HG03571 (cell line): Measurements from ENCODE around the gene TBCA.
"Not testable (repeated sequence)": the region's sequence is repeated elsewhere in the genome, so short reads cannot be mapped to it uniquely, and the experiment has no call there.

Source experiments
- ATAC-seq: cut with Tn5 transposase; IDR thresholded peaks from one replicate; pipeline ENCODE4 v1.9.1; 2021; ENCODE audit not compliant: unreplicated experiment

The TBCA gene

GRCh38 chr5:77718934-77719610 lies 57.1 kb downstream of the TBCA start:
- ATAC-seq, result peak; percentile 75

- ATAC-seq, result no peak
These were observed 66.0 kb downstream of the TBCA start for GRCh38 chr5:77709993-77710685.

GRCh38 chr5:77709340-77709739 lies 66.8 kb downstream of the TBCA start:
- ATAC-seq, result no peak

DNA sequence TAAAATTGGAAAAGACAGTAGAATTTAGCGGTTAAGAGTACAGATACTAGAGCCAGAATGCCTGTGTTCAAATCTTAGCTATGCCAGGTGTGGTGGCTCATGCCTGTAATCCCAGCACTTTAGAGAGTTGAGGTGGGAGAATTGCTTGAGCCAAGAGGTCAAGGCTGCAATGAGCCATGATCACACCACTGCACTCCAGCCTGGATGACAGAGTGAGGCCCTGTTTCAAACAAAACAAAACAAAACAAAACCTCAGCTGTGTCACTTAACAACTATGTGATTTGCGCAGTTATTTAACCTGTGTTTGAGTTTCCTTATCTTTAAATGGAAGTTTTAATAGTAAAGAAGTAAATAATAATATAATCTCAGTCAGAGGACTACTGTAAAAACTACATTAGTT lies 68.3 kb downstream of the TBCA start:
- no peak for ATAC-seq

GRCh38 chr5:77699569-77699968 lies 76.6 kb downstream of the TBCA start:
- not testable (repeated sequence) for ATAC-seq

GRCh38 chr5:77698920-77699319 lies 77.2 kb downstream of the TBCA start:
- no peak for ATAC-seq

- ATAC-seq, result no peak
These were observed 78.4 kb downstream of the TBCA start for GRCh38 chr5:77697692-77698091.

DNA sequence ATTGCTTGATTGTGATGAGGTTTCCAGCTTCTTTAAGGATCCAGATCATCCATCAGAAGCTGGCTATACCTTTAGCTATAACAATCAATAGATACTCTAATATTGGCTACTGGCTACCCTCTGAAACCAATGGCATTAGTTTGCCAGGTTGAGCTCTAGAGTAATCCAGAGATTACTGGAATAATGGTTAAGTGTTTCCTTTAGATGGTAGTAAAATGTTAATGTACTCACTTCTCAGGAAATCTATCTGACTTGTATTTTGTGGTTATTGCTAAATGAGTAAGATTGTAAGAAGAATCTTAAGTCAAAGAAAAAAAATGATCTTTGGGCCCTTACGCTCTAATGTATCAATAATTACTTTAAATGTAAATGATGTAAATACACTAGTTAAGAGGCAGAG lies 80.0 kb downstream of the TBCA start:
- ATAC-seq, result no peak

GRCh38 chr5:77693913-77694312 lies 82.2 kb downstream of the TBCA start:
- ATAC-seq, result no peak

DNA sequence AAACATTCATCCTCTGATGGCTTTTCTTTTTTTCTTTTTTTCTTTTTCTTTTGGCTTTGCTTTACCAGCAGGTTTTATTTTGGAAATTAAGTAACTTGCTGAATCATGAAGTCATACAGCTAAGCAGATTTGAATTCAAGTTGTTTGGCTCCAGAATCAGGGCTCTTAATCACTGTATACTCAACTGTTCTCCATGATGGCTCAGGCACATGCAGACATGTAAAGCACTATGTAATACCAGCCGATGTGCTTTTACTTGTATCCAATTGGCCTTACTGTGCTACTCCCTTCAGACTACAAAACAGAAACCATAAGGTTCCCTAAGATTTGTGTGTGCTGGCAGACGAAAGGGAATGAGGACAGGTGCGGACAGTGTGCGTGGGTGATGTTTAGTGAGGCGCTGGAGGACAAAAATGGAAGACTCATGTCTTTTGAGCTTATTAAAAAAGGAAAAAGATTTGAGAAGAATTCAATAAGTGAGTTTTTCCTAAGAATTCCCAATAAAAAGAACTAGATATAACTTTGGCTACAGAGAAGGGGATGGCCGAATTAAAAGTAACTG lies 92.9 kb downstream of the TBCA start:
- no peak for ATAC-seq

DNA sequence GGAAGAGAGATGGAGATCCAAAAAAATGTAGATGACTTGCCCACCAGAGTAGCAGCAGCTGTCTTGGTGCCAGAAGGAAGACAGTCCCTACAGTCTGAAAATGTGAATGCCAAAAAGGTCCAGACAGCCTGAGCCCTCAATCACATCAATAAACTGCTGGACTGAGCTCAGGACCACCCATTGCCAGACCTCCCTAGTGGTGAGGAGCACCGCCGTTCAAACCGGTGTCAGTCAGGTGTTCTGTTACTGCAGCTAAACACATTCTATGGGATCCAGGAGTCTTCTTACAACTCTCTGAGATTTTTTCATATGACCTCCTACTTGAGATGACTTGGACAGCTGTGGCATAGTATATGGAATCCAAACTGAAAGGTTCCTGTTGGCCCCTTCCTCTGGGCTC lies 105.6 kb downstream of the TBCA start:
- no peak for ATAC-seq

- ATAC-seq, result no peak
These were observed 106.5 kb downstream of the TBCA start for GRCh38 chr5:77669677-77670076.

GRCh38 chr5:77663090-77663863 lies 112.9 kb downstream of the TBCA start:
- ATAC-seq, result no peak

GRCh38 chr5:77662635-77663034 lies 113.5 kb downstream of the TBCA start:
- ATAC-seq, result no peak

DNA sequence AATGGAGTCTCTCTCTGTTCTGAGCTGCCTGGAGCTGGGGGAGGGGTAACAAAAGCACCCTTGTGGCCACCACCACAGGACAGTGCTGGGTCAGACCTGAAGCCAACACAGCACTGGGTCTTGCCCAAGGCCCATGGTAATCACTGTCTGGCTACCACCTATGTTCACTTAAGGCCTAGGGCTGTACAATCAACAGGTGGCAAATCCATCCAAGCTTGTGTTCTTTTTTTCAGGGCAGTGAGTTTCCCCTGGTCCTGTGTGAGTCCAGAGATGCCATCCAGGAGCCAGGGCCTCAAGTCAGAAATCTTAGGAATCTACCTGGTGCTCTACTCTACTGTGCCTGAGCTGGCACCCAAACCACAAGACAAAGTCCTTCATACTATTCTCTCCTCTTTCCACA lies 117.5 kb downstream of the TBCA start:
- no peak for ATAC-seq

- no peak for ATAC-seq
These were observed 124.8 kb downstream of the TBCA start for GRCh38 chr5:77651343-77651742.

- no peak for ATAC-seq
These were observed 125.5 kb downstream of the TBCA start for GRCh38 chr5:77650686-77651085.

DNA sequence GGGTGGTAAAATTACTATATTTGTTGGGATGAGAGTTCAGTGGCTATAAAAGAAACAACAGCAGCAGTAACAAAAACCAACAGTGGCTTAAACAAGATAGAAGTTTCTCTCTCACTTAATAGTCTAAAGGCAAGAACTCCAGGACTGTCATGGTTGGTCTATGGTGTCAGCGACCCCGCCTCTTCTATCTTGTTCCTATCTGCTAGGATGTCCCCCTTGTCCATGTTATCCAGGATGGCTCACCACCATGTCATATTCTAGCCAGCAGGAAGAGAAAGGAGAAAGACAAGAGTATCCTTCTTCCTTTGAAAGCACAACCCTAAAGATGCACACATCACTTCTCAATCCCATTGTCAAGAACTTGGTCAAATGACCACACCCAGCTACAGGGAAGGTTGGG lies 126.4 kb downstream of the TBCA start:
- ATAC-seq, result no peak

DNA sequence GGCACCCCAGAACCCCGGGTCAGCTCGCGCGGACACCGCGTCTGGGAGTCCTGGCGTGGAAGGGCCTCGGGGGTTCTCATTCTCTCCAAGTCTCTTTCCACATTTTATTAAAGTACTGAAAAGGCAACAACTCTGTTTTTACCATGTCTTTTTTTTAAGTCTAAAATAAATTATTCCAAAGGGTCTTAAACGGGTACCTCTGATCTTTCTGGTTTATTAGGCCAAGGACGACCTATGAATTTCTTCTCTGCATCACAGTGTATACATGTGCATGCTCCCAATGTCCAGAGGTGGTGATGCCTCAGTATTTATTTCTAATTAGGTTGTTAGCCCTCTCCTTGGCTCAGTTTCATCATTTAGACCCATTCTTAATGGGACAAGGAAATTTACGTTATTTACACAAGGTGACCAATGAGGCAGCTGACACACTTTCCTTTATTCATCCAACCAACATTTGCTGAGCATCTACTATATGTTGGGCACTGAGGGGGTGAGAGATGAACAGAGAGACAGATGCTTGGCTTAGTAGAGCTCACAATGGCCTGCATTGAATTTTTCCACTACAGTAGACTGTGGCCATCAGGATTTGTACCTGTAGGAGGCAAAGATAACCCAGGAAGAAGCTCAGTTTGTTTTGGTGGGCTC lies 130.0 kb downstream of the TBCA start:
- no peak for ATAC-seq

- no peak for ATAC-seq
These were observed 130.8 kb downstream of the TBCA start for GRCh38 chr5:77645158-77645994.
